A673 (cell line): ENCODE measurements around the gene RFFL.

Experiments used
- EZH2 ChIP-seq: fragments of 200-600 bp; sonication (generic); IDR thresholded peaks from 2 replicates; pipeline ENCODE4 v1.6.1; 2017; ENCODE audit warnings: borderline replicate concordance, low read depth, mild to moderate bottlenecking, mixed read lengths, antibody characterized with exemption, low read length; ENCODE audit not compliant: poor library complexity, severe bottlenecking
- TF ChIP-seq, protein P1 (sequence below): fragments of 300-800, 200-600 bp; sonication (generic); conservative IDR thresholded peaks from 2 replicates; pipeline ENCODE4 v1.5.1; 2017; ENCODE audit warnings: low read depth, mild to moderate bottlenecking, antibody characterized with exemption, low read length, moderate library complexity, mixed read lengths

DNA sequence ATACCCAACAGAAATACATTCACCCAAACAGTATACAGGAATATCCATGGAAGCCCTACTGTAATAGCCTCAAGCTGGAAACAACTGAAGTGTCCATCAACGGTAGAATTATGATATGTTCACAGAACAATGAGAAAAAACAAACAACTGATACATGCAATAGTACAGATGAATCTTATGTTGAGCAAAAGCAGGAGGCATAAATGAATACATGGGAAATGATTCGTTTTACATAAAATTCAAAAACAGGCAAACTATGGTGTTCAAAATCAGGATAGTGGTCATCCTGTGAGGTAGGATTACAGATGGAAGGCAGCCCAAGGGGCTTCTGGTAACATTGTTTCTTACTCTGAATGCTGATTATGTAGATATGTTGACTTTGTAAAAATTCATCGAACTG, 25.1 kb downstream of the RFFL start:
- TF ChIP-seq, protein P1, sequence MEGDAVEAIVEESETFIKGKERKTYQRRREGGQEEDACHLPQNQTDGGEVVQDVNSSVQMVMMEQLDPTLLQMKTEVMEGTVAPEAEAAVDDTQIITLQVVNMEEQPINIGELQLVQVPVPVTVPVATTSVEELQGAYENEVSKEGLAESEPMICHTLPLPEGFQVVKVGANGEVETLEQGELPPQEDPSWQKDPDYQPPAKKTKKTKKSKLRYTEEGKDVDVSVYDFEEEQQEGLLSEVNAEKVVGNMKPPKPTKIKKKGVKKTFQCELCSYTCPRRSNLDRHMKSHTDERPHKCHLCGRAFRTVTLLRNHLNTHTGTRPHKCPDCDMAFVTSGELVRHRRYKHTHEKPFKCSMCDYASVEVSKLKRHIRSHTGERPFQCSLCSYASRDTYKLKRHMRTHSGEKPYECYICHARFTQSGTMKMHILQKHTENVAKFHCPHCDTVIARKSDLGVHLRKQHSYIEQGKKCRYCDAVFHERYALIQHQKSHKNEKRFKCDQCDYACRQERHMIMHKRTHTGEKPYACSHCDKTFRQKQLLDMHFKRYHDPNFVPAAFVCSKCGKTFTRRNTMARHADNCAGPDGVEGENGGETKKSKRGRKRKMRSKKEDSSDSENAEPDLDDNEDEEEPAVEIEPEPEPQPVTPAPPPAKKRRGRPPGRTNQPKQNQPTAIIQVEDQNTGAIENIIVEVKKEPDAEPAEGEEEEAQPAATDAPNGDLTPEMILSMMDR: no peak
- TF ChIP-seq EZH2: no peak
